ENCODE results near the gene VMAC. TPM values are rescaled to one million over a fixed set of nuclear protein-coding genes. Genes with fewer than 3 reads are reported as not detected.

Gene VMAC
- polyA plus RNA-seq, 1 donor (not counting 4 experiments of a cell fraction or from before 2014, with no cell fraction given): 2.2 TPM

DNA sequence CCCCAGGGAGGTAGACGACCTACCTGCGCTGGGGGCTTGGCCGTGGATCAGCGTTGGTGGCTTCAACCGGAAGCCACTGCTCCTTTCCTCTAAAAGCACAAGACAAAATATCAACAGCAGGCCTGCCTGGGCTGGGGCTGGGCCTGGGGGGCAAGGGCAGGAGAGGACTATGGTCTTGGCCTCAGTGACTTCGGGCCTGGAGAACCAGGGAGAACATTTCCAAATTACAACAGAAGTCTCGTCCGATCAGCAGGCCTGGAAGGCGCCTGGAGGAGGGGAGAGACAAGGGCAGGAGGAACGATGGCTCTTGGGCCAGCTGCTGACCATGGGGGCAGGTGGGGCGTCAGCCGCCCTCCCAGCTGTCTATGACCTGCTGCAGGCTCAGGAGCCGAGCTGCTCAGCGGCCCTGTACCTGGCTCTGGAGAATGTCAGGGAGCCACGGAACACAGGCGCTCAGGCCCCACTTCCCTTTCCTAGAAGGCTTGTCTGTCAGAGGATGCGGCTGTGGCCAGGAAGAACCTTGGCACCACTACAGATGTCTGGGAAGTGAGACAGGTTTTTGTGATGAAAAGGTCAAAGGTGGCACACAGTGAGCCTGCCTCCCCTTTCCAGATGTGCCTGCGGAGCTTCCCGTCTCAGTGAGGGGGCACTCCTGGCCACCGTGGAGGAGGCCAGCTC, 28.9 kb downstream of the VMAC start:
- H3K27ac ChIP-seq (ENCODE audit: control insufficient read depth, insufficient read depth, low read length): no peak overlapping the region
- H2AFZ ChIP-seq (ENCODE audit: control insufficient read depth, low read length): no peak overlapping the region
- no peak overlapping the region for H3K4me2 ChIP-seq (ENCODE audit: control insufficient read depth, extremely low read depth, insufficient read depth, low read depth, low read length)
- H3K9me3 ChIP-seq (ENCODE audit: control insufficient read depth, low read depth, low read length): no peaks in the 10 kb centered on the region
- no peak overlapping the region for H3K4me3 ChIP-seq (ENCODE audit: control insufficient read depth in 2 of 3, extremely low read depth in 1 of 3, insufficient read depth in 2 of 3, low read depth in 1 of 3, low read length in 3 of 3)
- peaks cover 2% of the 10 kb centered on the region for H3K79me2 ChIP-seq (ENCODE audit: control insufficient read depth, insufficient read depth, low read length)
- dilution Hi-C loops (cut with MboI; ENCODE audit: extremely low pct_ligation_motif_present, low sequenced_read_pairs): no loop called here
- no peaks in the 10 kb centered on the region for H3K27me3 ChIP-seq (ENCODE audit: control insufficient read depth, extremely low read depth, insufficient read depth, low read length)
- no peak for TF ChIP-seq EZH2 (IDR thresholded peaks at IDR 0.05; ENCODE audit: low read length)
- TF ChIP-seq, protein P1, sequence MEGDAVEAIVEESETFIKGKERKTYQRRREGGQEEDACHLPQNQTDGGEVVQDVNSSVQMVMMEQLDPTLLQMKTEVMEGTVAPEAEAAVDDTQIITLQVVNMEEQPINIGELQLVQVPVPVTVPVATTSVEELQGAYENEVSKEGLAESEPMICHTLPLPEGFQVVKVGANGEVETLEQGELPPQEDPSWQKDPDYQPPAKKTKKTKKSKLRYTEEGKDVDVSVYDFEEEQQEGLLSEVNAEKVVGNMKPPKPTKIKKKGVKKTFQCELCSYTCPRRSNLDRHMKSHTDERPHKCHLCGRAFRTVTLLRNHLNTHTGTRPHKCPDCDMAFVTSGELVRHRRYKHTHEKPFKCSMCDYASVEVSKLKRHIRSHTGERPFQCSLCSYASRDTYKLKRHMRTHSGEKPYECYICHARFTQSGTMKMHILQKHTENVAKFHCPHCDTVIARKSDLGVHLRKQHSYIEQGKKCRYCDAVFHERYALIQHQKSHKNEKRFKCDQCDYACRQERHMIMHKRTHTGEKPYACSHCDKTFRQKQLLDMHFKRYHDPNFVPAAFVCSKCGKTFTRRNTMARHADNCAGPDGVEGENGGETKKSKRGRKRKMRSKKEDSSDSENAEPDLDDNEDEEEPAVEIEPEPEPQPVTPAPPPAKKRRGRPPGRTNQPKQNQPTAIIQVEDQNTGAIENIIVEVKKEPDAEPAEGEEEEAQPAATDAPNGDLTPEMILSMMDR (optimal IDR thresholded peaks at IDR 0.05 in 1 of 3, IDR thresholded peaks at IDR 0.05 in 1 of 3, conservative IDR thresholded peaks at IDR 0.05 in 1 of 3; ENCODE audit: extremely low read depth in 1 of 3, insufficient read depth in 2 of 3, low read length in 3 of 3): no peak
- H3K36me3 ChIP-seq (ENCODE audit: control insufficient read depth in 2 of 2, extremely low read depth in 1 of 2, insufficient read depth in 2 of 2, low read length in 2 of 2): peaks cover 36 to 58% of the 10 kb centered on the region in 2 experiments
- peaks cover 4% of the 10 kb centered on the region for H4K20me1 ChIP-seq (ENCODE audit: control insufficient read depth, extremely low read depth, insufficient read depth, low read length)
- DNase-seq (ENCODE audit: low read depth, low spot score): no peak
- no peak for FAIRE-seq
- no peaks in the 10 kb centered on the region for H3K4me1 ChIP-seq (ENCODE audit: control insufficient read depth, extremely low read depth, insufficient read depth, low read length)
- H3K9me1 ChIP-seq (ENCODE audit: control insufficient read depth, extremely low read depth, insufficient read depth, low read length): no peaks in the 10 kb centered on the region
- no peak overlapping the region for H3K9ac ChIP-seq (ENCODE audit: control insufficient read depth, extremely low read depth, insufficient read depth, low read length)

DNA sequence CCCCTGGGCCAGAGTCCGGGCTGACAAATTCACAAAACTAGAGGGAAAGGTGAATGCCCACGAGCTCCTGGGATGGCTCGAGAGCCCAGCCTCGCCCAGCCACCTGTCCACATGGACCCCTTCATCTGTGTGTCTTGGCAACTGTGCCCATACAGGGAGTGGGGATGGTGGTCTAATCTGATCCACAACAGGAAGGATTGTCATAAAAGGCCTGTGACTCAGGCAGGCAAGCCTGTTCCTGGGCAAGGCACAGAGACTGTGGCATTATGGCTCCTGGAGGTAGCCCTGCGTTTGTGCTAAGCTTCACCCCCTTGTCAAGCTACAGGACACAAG, 29.4 kb downstream of the VMAC start:
- Histone ChIP-seq H2AFZ (ENCODE audit: control insufficient read depth, low read length) (no peak overlapping the region), H3K9me1 (ENCODE audit: control insufficient read depth, extremely low read depth, insufficient read depth, low read length) (no peaks in the 10 kb centered on the region), H3K27ac (ENCODE audit: control insufficient read depth, insufficient read depth, low read length) (no peak overlapping the region), H3K9ac (ENCODE audit: control insufficient read depth, extremely low read depth, insufficient read depth, low read length) (no peak overlapping the region), H3K4me2 (ENCODE audit: control insufficient read depth, extremely low read depth, insufficient read depth, low read depth, low read length) (no peak overlapping the region), H3K27me3 (ENCODE audit: control insufficient read depth, extremely low read depth, insufficient read depth, low read length) (no peaks in the 10 kb centered on the region), H3K4me1 (ENCODE audit: control insufficient read depth, extremely low read depth, insufficient read depth, low read length) (no peaks in the 10 kb centered on the region), H4K20me1 (ENCODE audit: control insufficient read depth, extremely low read depth, insufficient read depth, low read length) (peaks cover 4% of the 10 kb centered on the region), H3K9me3 (ENCODE audit: control insufficient read depth, low read depth, low read length) (no peaks in the 10 kb centered on the region), H3K79me2 (ENCODE audit: control insufficient read depth, insufficient read depth, low read length) (peaks cover 2% of the 10 kb centered on the region), H3K36me3 (ENCODE audit: control insufficient read depth in 2 of 2, extremely low read depth in 1 of 2, insufficient read depth in 2 of 2, low read length in 2 of 2) (peaks cover 35 to 57% of the 10 kb centered on the region in 2 experiments), H3K4me3 (ENCODE audit: control insufficient read depth in 2 of 3, extremely low read depth in 1 of 3, insufficient read depth in 2 of 3, low read depth in 1 of 3, low read length in 3 of 3) (no peak overlapping the region)
- TF ChIP-seq, protein P1 (optimal IDR thresholded peaks at IDR 0.05 in 1 of 3, IDR thresholded peaks at IDR 0.05 in 1 of 3, conservative IDR thresholded peaks at IDR 0.05 in 1 of 3; ENCODE audit: extremely low read depth in 1 of 3, insufficient read depth in 2 of 3, low read length in 3 of 3): no peak
- no peak for TF ChIP-seq EZH2 (IDR thresholded peaks at IDR 0.05; ENCODE audit: low read length)
- FAIRE-seq (no peak), DNase-seq (ENCODE audit: low read depth, low spot score) (no peak)
- dilution Hi-C loops (cut with MboI; ENCODE audit: extremely low pct_ligation_motif_present, low sequenced_read_pairs): no loop called here
